Endothelial cell of umbilical vein (primary cell): ENCODE results near the gene EFCAB9. TPM values are rescaled to one million over a fixed set of nuclear protein-coding genes. Genes with fewer than 3 reads are reported as not detected.

Experiments used
- BruUV-seq: library from RNA; stranded (reverse); fragments of 400-500 nt; replicated peaks from 2 replicates; lab custom pipeline; 2021; lab: Mats Ljungman, UMichigan
- CTCF ChIA-PET: fragments of 300-600, 350-600 bp; sonication (Branson Sonifier 250); formaldehyde crosslinking; loops from one replicate; lab custom pipeline; 2021; ENCODE audit warnings: antibody characterized with exemption, inconsistent platforms; lab: Charles Lee
- POLR2A ChIA-PET: fragments of 300-600, 350-600 bp; sonication (Branson Sonifier 250); formaldehyde crosslinking; loops from one replicate; lab custom pipeline; 2021; ENCODE audit warnings: antibody characterized with exemption, inconsistent platforms; lab: Charles Lee
- DNase-seq: peaks from one replicate; pipeline ENCODE4 v3.0.0-alpha.2; 2011; ENCODE audit warnings: low read depth, low spot score
- FAIRE-seq: peaks from 2 replicates; lab custom pipeline; 2011; peaks lifted over from hg19 to GRCh38; lab: Jason Lieb, UNC
- H2AFZ ChIP-seq: 2 replicates; pipeline ENCODE4 v1.6.0; 2012; ENCODE audit warnings: low read depth, low read length, control low read depth, inconsistent platforms
- H3K27ac ChIP-seq: 2 replicates; pipeline ENCODE4 v1.5.1; 2011; ENCODE audit warnings: low read depth, mild to moderate bottlenecking, control low read depth, low read length, moderate library complexity; ENCODE audit not compliant: insufficient read depth
- H3K27me3 ChIP-seq, 2 experiments: 2 replicates each; pipeline versions ENCODE4 v1.6.0 to v1.6.1; 2011; ENCODE audit warnings: low read length in 2 of 2, mixed read lengths in 1 of 2; ENCODE audit not compliant: control insufficient read depth in 2 of 2, insufficient read depth in 2 of 2
- H3K36me3 ChIP-seq, 2 experiments: 2 replicates in 1 of 2; 3 replicates in 1 of 2; pipeline ENCODE4 v1.5.1; 2011; ENCODE audit warnings: low read length in 2 of 2, mild to moderate bottlenecking in 1 of 2, moderate library complexity in 1 of 2; ENCODE audit not compliant: control insufficient read depth in 2 of 2, insufficient read depth in 2 of 2; ENCODE audit errors: extremely low read depth in 1 of 2
- H3K4me1 ChIP-seq: 3 replicates; pipeline ENCODE4 v1.5.1; 2011; ENCODE audit warnings: mild to moderate bottlenecking, low read length; ENCODE audit not compliant: control insufficient read depth, insufficient read depth; ENCODE audit errors: extremely low read depth
- H3K4me2 ChIP-seq: 2 replicates; pipeline ENCODE4 v1.6.1; 2011; ENCODE audit warnings: low read length, control low read depth, mixed read lengths; ENCODE audit not compliant: insufficient read depth
- H3K4me3 ChIP-seq, 3 experiments: fragments of 200-600 bp in 1 of 3; sonication (generic), shearing (Covaris generic) in 1 of 3; replicated peaks in 1 of 3; 2 replicates each; pipeline ENCODE4 v1.5.1; 2011 to 2016; ENCODE audit warnings: control low read depth in 3 of 3, low read length in 3 of 3, mild to moderate bottlenecking in 2 of 3, inconsistent platforms in 1 of 3, low read depth in 1 of 3, moderate library complexity in 1 of 3; ENCODE audit not compliant: insufficient read depth in 1 of 3
- H3K79me2 ChIP-seq: 2 replicates; pipeline ENCODE4 v1.6.0; 2012; ENCODE audit warnings: low read length, inconsistent platforms; ENCODE audit not compliant: control insufficient read depth, insufficient read depth
- H3K9ac ChIP-seq: replicated peaks from 2 replicates; pipeline ENCODE3; 2011; ENCODE audit warnings: low read length, control low read depth; ENCODE audit not compliant: insufficient read depth; ENCODE audit errors: extremely low read depth
- H3K9me1 ChIP-seq: replicated peaks from 3 replicates; pipeline ENCODE4 v1.6.0; 2011; ENCODE audit warnings: mild to moderate bottlenecking, low read length; ENCODE audit not compliant: control insufficient read depth, insufficient read depth; ENCODE audit errors: extremely low read depth
- H3K9me3 ChIP-seq: replicated peaks from 2 replicates; pipeline ENCODE4 v1.5.1; 2012; ENCODE audit warnings: low read length, inconsistent platforms; ENCODE audit not compliant: control insufficient read depth, insufficient read depth
- H4K20me1 ChIP-seq: replicated peaks from 2 replicates; pipeline ENCODE3; 2011; ENCODE audit warnings: mild to moderate bottlenecking, low read length; ENCODE audit not compliant: control insufficient read depth, insufficient read depth; ENCODE audit errors: extremely low read depth
- CTCF ChIP-seq, 2 donors: IDR thresholded peaks; 1 replicate in 1 of 2; 2 replicates in 1 of 2; pipeline ENCODE4 v1.5.1; 2011; ENCODE audit warnings: low read length in 2 of 2, mild to moderate bottlenecking in 2 of 2, moderate library complexity in 2 of 2, control low read depth in 1 of 2, inconsistent platforms in 1 of 2, low read depth in 1 of 2; ENCODE audit not compliant: insufficient read depth in 1 of 2; ENCODE audit errors: extremely low read depth in 1 of 2
- EZH2 ChIP-seq: IDR thresholded peaks from 2 replicates; pipeline ENCODE4 v1.6.1; 2012; ENCODE audit warnings: borderline replicate concordance, low read depth, mild to moderate bottlenecking, moderate library complexity, low read length, inconsistent platforms; ENCODE audit not compliant: severe bottlenecking
- FOS ChIP-seq: IDR thresholded peaks from 2 replicates; pipeline ENCODE4 v1.6.1; 2011; ENCODE audit warnings: mild to moderate bottlenecking, low read length, moderate library complexity, borderline replicate concordance; ENCODE audit not compliant: insufficient read depth
- GATA2 ChIP-seq: IDR thresholded peaks from 2 replicates; pipeline ENCODE4 v1.7.0; 2011; ENCODE audit warnings: low read depth, mild to moderate bottlenecking, moderate library complexity, mixed read lengths, low read length; ENCODE audit not compliant: insufficient read length, insufficient read depth
- JUN ChIP-seq: IDR thresholded peaks from 2 replicates; pipeline ENCODE4 v1.6.1; 2011; ENCODE audit warnings: borderline replicate concordance, low read depth; ENCODE audit not compliant: insufficient read length, insufficient read depth
- MAX ChIP-seq: IDR thresholded peaks from 2 replicates; pipeline ENCODE4 v1.6.1; 2011; ENCODE audit not compliant: insufficient read depth, insufficient read length
- MYC ChIP-seq: IDR thresholded peaks from one replicate; pipeline ENCODE4 v1.6.1; 2011; ENCODE audit warnings: mild to moderate bottlenecking, low read depth, low read length
- POLR2A ChIP-seq: IDR thresholded peaks from 2 replicates; pipeline ENCODE4 v1.6.1; 2012; ENCODE audit warnings: low read depth, mild to moderate bottlenecking, control low read depth, low read length
- POLR2AphosphoS5 ChIP-seq: IDR thresholded peaks from 2 replicates; pipeline ENCODE4 v1.6.1; 2012; ENCODE audit warnings: low read depth, mild to moderate bottlenecking, control low read depth, low read length, moderate library complexity; ENCODE audit not compliant: insufficient read depth
- dilution Hi-C: fragments of 300-500 bp; cut with MboI; formaldehyde crosslinking; loops from one replicate; pipeline ENCODE4 v1.15.0; 2019; ENCODE audit warnings: low sequenced_read_pairs; ENCODE audit not compliant: extremely low pct_ligation_motif_present
- intact Hi-C: fragments of 100-400 bp; cut with micrococcal nuclease; formaldehyde crosslinking; loops from one replicate; pipeline ENCODE4 v1.10.0; 2022
- polyA plus RNA-seq, 4 experiments: library from polyadenylated mRNA; depleted of rRNA in 3 of 4; stranded (reverse) in 3 of 4; unstranded in 1 of 4; fragments of >200 nt; gene quantifications; 2 replicates each; pipeline versions ENCODE4 v1.2.1 to v1.2.3, GENCODE V29; 2011 to 2012; ENCODE audit warnings: missing spikeins in 1 of 4
- total RNA-seq: library from RNA; stranded (reverse); gene quantifications from 2 replicates; pipeline ENCODE4 v1.2.3, GENCODE V29; 2021

EFCAB9 gene
- total and polyA plus RNA-seq, 2 donors (not counting 3 experiments of a cell fraction or from before 2014, with no cell fraction given): not detected

- Histone ChIP-seq H3K9me3 (no peaks in the 10 kb centered on the region), H3K9me1 (peaks cover 2% of the 10 kb centered on the region), H3K36me3 (peaks cover 0 to 2% of the 10 kb centered on the region in 2 experiments), H4K20me1 (peaks cover 21% of the 10 kb centered on the region), H2AFZ (no peak overlapping the region), H3K79me2 (peaks cover 38% of the 10 kb centered on the region), H3K27me3 (no peaks in the 10 kb centered on the region), H3K4me1 (peaks cover 10% of the 10 kb centered on the region), H3K4me2 (no peak overlapping the region), H3K27ac (no peak overlapping the region), H3K9ac (no peak overlapping the region), H3K4me3 (no peak overlapping the region)
- POLR2A ChIA-PET: no interaction called here
- TF ChIP-seq EZH2: no peak
- no peak for TF ChIP-seq POLR2A
- TF ChIP-seq JUN: no peak
- no peak for TF ChIP-seq GATA2
- no peak for TF ChIP-seq MAX
- no peak for TF ChIP-seq CTCF (IDR thresholded peaks at IDR 0.05; ENCODE audit: extremely low read depth in 1 of 2, insufficient read depth in 1 of 2, low read depth in 1 of 2, low read length in 2 of 2)
- CTCF ChIA-PET: no interaction called here
- no TSS peak for BruUV-seq
- intact Hi-C loops: no loop called here
- dilution Hi-C loops: no loop called here
- DNase-seq: no peak
- FAIRE-seq: no peak
These were observed 44.4 kb downstream of the EFCAB9 start for GRCh38 chr5:172238334-172238733.

GRCh38 chr5:172243302-172243701 is 49.3 kb downstream of the EFCAB9 start:
- Histone ChIP-seq H3K27me3 (no peaks in the 10 kb centered on the region), H3K79me2 (peaks cover 41% of the 10 kb centered on the region), H3K36me3 (no peaks in the 10 kb centered on the region), H3K9me3 (no peaks in the 10 kb centered on the region), H3K4me1 (peaks cover 2% of the 10 kb centered on the region), H3K9ac (no peak overlapping the region), H4K20me1 (peaks cover 11% of the 10 kb centered on the region), H3K4me2 (no peak overlapping the region), H2AFZ (no peak overlapping the region), H3K4me3 (no peak overlapping the region), H3K9me1 (no peaks in the 10 kb centered on the region), H3K27ac (no peak overlapping the region)
- ChIA-PET POLR2A (no interaction called here), CTCF (no interaction called here)
- BruUV-seq: no TSS peak
- intact Hi-C loops (no loop called here), dilution Hi-C loops (no loop called here)
- DNase-seq (no peak), FAIRE-seq (no peak)
- no peak for TF ChIP-seq FOS
- no peak for TF ChIP-seq GATA2
- no peak for TF ChIP-seq POLR2A
- TF ChIP-seq JUN: no peak
- TF ChIP-seq CTCF (IDR thresholded peaks at IDR 0.05; ENCODE audit: extremely low read depth in 1 of 2, insufficient read depth in 1 of 2, low read depth in 1 of 2, low read length in 2 of 2): no peak
- TF ChIP-seq POLR2AphosphoS5: no peak
- TF ChIP-seq MAX: no peak
- TF ChIP-seq EZH2: no peak
- no peak for TF ChIP-seq MYC
